HCEC 1CT (cell line): ENCODE measurements around the gene EFCAB14.
"Not testable (repeated sequence)": the region's sequence is repeated elsewhere in the genome, so short reads cannot be mapped to it uniquely, and the experiment has no call there.

ENCODE experiments used
- DNase-seq: peaks from one replicate; pipeline ENCODE4 v3.0.0-alpha.2; 2017

Gene EFCAB14

DNA sequence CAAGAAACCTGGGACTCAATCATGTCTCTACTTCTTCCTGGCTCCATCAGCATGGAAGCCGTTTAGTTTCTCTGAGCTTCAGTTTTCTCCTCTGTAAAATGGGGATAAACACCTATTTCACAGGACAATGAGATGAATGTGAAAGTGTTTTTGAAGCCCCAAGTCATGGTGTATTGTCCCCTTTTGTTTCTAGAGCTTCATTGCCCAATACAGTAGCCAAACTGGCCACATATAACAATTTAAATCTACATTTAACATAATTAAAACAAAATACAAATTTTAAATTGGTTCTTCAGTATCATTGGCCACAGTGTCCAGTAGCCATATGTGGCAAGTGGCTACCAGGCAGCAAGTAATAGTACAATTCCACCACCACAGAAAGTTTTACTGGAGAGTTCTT lies 2.3 kb upstream of the EFCAB14 start:
- DNase-seq = no peak

DNA sequence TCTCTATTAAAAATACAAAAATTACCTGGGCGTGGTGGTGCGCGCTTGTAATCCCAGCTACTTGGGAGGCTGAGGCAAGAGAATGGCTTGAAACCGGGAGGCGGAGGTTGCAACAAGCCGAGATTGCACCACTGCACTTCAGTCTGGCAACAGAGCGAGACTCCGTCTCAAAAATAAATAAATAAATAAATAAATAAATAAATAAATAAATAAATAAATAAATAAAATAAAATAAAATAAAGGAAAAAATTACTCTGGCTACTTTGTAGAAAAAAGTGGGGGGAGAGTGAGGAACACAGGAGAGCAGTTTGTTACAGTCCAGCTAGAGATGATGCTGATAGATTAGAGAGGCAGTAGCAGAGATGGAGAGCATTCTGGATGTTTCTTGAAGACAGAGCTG lies 1.4 kb upstream of the EFCAB14 start:
- not testable (repeated sequence) for DNase-seq

DNA sequence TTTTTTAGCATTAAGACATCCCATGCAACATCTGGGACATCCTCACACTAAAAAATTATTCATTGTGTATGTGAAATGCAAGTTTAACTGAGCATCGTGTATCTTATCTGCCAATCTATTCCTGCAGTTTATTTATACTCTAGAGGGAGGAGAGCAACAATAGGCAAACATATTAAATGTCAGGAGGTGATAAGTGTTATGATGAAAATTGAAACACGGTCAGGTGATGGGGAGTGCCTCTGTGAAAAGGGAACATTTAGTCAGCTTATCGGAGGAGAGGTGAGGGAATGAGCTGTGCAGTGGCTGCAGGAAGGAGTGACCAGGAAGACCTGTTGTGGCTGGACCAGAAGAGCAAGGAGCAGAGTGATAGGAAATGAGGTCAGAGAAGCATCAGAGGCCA lies 775 bp upstream of the EFCAB14 start:
- DNase-seq = no peak

DNA sequence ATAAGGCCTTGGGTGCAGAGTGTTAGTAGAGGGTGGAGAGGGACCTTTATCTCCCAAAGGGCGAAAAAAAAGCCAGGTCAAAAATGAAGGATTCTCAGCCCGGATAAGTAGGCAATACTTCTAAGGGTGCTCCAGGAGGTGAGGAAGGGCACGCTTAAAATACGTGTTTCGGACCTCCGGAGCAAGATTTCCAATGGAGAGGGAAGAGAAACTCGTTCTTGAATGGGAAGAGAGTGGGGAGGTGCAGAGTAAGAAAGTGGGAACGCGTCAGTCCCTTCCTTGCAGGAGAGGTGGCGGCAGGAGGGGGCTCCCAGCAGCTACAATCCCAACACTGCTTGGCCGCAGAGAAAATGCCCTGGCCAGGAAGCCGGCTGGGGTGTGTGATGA lies 581 bp downstream of the EFCAB14 start:
- DNase-seq = no peak

DNA sequence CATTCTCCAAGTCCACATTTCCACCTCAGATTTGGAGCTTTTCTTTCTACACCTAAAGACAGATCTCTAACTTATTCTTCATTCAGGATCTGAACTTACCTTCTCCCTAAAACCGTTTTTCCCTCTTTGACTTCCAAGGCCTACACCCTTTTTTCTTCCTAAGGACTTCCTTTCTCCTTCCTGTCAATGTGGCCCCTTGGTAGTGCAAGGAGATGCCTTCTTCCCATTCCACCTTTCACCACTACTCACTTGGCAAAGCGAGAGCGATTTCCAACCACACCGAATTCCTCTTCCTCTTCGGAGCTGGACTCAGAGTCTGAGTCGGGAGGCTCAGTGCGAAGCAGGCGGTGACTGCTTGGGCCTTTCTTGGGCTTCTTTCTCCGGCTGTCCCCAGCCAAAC lies 1.3 kb downstream of the EFCAB14 start:
- no peak for DNase-seq

DNA sequence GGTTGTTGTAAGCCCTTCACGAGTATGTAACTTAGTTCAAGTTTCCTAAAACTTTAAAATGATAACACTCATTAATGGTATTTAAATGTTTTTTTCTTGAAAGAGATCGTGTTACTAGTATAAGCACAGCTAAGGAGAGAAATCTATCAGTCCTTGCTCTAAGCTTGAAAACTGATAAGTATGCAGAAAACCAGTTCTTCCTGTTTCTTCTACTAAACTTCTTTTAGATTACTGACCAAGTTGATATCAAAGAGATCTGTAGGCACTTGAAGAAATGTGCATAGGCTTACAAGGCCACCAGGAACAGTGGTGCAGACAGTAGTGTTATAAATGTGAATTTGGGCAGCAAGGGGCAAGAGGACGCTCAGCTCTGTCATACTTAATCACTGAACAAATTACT lies 3.9 kb downstream of the EFCAB14 start:
- DNase-seq = no peak

DNA sequence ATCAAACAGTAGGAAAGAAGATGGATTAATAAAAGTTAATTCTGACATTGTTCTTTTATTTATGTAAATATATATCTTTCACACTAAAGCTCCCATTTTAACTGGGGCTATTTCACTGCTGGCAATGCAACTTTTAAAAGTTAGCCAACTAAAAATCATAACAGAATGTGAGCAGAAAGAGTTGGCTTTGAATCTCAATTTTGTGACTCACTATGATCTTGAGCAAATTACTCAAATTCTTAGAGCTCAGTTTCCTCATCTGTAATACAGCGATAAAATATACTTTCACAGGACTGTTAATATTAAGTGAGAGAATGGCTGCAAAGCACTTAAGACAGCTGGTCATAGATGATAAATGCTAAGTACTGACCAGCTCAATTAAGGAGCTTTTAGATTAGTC lies 10.8 kb downstream of the EFCAB14 start:
- DNase-seq = no peak

DNA sequence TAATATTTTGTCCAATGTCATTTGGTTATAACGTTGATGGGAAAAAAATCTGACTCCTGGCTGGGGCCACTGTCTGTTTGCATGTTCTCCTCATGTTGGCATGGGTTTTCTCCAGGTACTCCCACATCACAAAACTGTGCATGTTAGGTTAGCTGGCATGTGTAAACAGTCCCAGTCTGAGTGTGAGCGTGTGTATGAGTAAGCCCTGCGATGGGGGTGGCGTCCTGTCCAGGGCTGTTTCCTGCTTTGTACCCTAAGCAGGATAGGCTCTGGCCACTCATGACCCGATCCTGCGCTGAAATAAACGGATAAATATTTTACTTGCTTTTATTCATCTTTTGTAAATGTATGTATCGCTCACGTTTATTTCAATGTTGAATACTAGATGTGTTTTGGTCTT lies 13.5 kb downstream of the EFCAB14 start:
- no peak for DNase-seq

DNA sequence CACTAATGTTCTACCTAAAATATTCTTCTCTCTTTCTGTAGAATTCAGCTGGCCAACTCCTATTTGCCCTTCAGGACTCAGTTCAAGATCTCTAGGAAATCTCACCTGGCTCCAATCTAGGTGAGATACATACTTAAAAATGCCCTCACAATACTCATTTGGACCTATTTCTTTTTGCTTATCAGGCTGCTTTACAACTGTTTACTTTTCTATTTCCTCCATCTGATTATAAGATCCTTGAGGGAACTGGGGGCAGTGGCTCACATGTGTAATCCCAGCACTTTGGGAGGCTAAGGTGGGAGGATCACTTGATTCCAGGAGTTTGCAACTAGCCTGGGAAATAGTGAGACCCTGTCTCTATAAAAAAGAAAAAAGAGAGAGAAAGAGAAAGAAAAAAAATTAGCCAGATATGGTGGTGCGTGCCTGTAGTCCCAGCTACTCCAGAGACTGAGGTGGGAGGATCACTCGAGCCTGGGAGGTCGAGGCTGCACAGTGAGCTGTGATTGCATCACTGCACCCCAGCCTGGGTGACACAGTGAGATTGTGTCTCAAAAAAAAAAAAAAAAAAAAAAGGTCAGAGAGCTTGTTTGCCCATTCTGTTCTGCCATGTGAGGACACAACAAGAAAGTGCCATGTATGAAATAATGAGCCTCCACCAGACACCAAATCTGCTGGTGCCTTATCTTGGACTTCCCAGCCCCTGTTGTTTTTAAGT lies 14.8 kb downstream of the EFCAB14 start:
- DNase-seq = no peak

DNA sequence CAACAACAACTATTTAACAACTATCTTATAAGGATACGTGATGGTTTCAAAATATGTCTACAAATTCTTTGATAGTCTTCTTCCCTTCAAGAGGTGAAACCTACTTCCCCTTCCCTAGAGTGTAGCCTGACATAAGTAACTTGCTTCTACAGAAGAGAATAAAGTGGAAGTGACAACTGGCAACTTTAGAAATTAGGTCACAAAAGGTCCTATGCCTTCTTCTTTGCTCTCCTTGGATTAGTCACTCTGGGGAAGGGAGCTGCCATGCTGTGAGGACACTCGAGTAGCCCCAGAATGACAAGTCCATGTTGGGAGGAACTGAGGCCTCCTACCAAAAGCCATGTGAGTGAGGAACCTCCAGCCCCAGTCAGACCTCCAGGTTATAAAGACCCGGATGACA lies 19.2 kb downstream of the EFCAB14 start:
- no peak for DNase-seq

DNA sequence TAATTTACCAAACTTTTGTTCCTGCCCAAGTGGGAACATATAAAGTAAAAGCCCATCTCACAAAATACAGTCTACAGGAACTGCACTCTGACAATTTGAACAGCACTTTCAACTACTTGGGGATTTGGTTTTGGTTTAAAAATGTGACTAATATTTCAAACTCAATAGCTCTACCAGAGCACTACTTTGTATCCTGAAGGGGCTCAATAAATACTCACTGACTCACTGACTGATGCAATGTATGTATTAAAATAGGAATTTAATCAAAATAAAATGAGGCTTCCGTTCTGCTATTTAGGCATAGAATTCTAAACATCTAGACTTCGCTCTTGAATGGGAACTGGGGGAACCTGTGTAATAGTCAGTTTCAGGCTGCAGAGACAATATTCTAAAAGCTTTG lies 21.9 kb downstream of the EFCAB14 start:
- DNase-seq = no peak

DNA sequence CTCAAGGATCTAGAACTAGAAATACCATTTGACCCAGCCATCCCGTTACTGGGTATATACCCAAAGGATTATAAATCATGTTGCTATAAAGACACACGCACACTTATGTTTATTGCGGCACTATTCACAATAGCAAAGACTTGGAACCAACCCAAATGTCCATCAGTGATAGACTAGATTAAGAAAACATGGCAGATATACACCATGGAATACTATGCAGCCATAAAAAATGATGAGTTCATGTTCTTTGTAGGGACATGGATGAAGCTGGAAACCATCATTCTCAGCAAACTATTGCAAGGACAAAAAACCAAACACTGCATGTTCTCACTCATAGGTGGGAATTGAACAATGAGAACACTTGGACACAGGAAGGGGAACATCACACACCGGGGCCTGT lies 24.2 kb downstream of the EFCAB14 start:
- DNase-seq = not testable (repeated sequence)

DNA sequence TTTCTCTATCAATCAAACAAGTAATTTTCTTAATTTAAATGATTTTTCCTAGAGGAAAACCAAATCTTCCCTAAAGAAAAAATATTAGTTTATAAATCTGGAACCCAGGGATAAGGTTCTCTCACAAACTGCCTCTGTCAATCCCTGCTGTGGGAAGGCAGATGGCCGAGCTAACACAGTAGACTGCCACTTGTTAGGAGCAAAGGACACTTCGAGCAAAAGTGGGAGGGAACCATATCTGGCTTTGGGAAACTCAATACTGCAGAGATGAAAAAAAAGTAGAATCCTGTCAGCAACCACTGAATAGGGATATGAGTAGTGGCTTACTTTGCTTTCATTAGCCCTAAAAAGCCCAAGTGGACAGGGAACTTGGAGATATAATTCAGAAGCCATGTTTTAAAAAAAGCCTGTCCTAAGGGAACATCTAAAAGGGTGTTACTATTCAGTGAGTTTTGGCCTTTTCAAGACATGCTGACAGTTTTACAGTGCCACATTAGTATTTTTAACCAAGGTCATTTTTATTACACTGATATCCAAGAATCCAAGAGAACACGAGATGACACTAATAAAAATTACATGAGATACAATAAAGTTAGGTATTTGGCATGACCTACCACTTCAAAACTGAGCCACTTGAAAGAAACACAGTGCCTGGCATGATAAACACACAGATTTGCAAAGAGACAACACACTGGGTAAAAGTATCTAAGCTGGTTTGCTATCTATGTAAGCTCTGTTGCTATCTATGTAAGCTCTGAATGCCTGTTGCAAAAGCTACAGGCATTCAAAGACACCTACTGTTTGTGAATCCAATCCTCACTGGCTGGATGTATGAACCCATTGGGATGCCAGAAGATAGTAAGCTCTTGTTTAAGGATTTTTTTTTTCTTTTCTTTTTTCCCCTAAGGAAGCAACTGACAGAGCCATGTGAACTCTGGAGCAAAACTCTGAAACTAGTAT lies 25.8 kb downstream of the EFCAB14 start:
- DNase-seq = no peak

DNA sequence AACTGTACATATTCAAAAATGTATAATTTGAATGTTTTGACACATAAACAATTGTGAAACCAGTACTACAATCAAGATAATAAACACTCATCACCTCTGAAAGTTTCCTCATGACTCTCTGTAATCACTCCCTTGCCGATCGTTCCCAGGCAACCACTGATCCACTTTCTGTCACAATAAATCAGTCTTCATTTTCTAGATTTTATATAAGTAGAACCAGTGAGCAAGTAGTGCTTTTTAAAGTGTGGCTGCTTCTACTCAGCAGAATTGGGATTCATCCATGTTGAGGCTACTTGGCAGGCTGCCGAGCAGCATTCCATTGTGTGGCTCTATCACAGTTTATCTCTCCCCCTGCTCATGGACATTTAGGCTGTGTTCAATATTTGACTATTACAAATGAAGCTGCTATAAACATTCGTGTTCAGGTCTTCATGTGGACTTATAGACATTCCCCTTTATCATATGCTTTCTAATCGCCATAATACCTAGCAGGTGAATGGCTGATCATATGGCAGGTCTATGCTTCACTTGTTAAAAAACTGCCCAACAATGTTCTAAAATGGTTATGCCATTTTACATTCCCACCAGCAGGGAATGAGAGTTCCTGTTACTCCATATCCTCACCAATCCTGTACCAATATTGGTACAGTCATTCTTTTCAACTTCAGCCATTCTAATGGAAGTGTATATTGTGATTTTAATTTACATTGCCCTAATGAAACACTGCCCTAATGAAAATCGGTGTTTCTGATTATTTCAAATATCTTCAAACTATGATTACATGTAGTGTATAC lies 26.7 kb downstream of the EFCAB14 start:
- no peak for DNase-seq

DNA sequence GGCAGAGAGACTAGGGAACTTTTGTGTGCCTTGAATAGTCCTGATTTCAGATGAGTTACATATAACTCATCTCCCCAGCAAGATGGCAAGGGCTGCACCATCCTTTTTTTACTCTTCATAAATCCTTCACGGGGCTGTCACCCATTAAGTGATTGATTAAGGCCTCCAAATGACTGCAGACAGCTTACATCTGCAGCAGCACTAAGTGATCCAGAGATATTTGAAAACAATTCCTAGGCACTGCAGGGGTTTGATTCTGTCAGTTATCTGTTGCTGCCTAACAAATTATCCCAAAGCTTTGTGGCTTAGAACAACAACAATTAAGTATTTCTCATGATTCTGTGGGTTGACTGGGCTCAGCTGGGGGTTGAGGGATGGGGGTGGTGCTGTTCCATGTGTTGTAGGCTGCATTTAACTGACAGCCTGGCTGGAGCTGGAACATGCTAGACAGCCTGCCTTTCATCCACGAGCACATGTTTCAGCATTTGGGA lies 27.9 kb downstream of the EFCAB14 start:
- DNase-seq = no peak

DNA sequence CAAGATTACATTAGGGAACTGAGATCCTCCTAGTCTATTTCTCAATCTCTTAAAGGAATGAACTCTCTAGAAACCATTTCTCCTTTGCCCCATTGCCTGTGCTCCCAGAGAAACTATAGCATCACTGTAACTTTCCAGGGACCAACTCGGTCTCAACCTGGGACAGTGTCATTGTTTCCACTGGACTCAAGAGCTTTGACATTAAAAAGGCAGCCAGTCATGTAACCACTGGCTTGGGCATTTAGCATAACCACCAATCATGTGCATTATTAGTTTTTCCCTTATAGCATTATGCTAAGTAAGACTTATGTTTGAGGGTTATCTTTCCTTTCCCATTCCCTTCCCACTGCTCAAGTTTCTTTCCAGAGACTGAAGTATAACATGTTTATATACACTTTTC lies 29.0 kb downstream of the EFCAB14 start:
- no peak for DNase-seq

DNA sequence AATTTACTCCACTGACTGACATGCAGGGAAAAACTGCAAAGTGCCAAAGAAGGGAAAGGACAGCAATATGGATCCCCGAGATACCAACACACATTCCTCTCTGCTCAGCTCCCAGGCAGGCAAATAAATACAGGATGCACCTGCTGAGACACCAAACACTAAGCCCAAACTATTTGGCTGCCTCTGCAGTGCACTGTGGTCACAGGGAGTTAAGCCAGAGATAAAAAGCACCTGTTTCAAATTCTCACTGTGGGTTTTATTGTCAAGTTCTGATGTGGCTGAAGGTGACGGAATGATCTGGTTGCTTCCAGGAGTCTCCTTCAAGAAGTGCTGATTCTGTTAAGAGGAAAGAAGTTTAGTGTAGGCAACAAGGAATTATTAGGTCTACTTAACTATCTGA lies 29.6 kb downstream of the EFCAB14 start:
- no peak for DNase-seq

DNA sequence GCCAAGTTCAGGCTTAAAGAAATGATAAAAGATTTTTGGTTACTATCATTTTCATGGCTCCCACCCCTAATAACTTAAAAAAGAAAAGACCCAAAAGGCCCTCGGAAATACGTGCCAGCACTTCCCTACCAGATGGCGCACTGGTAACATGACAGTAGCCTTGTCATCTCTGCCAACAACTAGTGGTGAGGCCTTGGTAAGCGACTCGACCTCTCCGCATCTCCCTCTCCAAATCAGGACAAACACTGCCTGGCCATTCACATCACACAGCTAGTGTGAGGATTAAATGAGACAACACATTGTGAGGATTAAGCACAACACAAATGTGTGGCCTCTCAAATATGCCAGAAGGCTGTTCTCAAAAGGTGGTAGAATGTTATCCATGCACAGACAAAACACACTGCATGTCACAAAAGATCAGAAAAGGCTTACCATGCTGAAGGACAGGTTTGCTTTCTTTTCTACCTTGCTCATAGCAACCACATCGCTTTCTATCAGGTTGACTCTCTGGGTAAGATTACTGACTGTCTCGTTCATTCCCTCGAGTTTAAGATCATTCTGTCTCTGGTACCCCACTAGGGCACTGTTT lies 30.9 kb downstream of the EFCAB14 start:
- DNase-seq = no peak

DNA sequence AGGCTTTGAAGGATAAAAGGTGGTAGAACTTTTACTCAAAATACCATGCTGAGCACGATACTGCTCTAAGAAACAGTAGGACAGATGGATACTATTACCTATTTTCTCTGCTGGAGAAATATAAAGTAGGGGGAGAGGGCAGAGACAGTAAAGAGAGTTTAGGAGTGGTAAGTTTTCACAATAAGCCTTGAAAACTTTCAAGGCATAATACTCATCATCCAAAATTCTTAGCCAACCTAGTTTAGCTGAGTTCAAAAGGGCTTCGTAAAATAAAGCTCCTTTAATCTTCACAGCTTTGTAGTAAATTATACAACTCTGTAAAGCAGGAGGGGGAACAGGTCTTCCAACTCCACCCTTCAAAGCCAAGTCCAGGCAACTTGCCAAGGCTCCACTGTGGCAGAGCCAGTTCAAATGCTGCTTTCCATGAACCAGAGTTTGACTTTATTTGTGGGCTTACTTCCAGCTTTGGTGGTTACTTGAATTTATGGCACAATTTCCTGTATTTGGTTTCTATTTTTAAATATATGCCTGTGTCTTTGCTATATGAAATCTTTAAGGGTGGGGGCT lies 31.7 kb downstream of the EFCAB14 start:
- DNase-seq = no peak

DNA sequence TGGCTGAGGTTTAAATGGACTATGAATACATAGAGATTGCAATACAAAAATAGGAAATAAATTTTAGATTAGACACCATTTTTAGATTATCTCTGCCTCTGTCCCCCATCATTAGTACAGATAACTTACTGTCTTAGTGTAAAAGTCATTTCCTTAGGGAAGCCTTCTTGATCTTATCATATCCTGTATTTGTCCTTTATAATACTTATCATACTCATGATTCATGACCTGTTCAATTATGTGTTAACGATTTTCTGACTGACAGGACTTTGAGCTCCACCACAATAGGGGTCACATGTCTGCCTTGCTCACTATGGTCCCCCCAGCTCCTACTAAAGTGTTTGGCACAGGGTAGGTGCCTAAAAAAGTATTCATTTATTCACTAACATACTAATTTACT lies 32.7 kb downstream of the EFCAB14 start:
- DNase-seq = no peak

DNA sequence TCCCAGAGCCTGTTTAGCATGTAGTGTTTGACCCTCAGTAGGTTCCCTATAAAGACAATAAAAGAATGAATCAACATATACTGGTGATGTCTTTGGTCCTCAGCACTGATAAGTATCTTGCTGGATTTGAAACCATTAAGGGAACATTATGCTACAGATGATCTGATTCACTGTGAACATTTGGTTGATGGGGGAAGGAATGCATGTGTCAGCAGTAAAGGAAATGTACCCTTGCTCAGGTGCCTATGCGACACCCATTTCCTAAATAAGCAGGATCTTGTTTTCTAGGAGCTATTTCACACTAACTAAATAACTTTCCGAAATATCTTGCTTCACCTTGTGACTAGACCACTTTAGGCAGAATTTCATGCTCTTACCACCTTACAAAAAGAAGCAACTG lies 34.2 kb downstream of the EFCAB14 start:
- no peak for DNase-seq

DNA sequence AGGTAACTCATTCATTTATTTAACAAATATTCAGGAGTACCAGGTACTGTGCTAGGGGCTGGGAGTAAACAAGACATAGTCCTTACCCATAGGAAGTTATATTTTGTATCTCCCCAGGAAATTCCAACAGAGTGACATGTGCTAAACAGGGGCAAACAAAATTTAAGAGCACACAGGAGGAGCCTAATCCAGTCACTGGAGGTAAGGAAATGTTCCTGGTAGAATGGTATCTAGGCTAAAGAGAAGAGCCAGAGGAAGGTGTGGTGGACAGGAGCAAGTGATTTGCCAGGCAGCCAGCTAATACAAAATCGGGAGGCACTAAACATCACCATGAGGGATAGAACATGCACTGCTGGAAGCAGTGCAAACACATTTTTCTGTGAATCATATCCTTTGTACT lies 36.9 kb downstream of the EFCAB14 start:
- DNase-seq = no peak
